BLaER1 (cell line): ENCODE data around the gene C16orf46.
A peak's percentile ranks its signal among the peaks of the same experiment; 100 is the strongest.

Experiments used
- H3K27ac ChIP-seq: shearing (Covaris generic); formaldehyde crosslinking; 2 replicates; pipeline ENCODE4 v1.8.1; 2022
- H3K27me3 ChIP-seq: shearing (Covaris generic); formaldehyde crosslinking; 2 replicates; pipeline ENCODE4 v1.8.1; 2022
- H3K36me3 ChIP-seq: shearing (Covaris generic); formaldehyde crosslinking; 2 replicates; pipeline ENCODE4 v1.8.1; 2022
- H3K4me1 ChIP-seq: shearing (Covaris generic); formaldehyde crosslinking; 2 replicates; pipeline ENCODE4 v1.8.1; 2022
- H3K4me2 ChIP-seq: shearing (Covaris generic); formaldehyde crosslinking; 2 replicates; pipeline ENCODE4 v1.8.1; 2022
- H3K4me3 ChIP-seq: shearing (Covaris generic); formaldehyde crosslinking; 2 replicates; pipeline ENCODE4 v1.8.1; 2022
- H3K9ac ChIP-seq: shearing (Covaris generic); formaldehyde crosslinking; 2 replicates; pipeline ENCODE4 v1.8.1; 2022
- H3K9me3 ChIP-seq: shearing (Covaris generic); formaldehyde crosslinking; 2 replicates; pipeline ENCODE4 v1.8.1; 2022
- H4K20me1 ChIP-seq: shearing (Covaris generic); formaldehyde crosslinking; 2 replicates; pipeline ENCODE4 v1.8.1; 2022
- Cebpa-rat ChIP-seq: shearing (Covaris generic); IDR thresholded peaks from 2 replicates; pipeline ENCODE4 v1.8.1; 2022

C16orf46 gene

GRCh38 chr16:81105946-81106345 is 28.9 kb upstream of the C16orf46 start:
- Histone ChIP-seq H3K4me2 (no peak overlapping the region), H3K27me3 (no peaks in the 10 kb centered on the region), H3K27ac (no peak overlapping the region), H4K20me1 (no peaks in the 10 kb centered on the region), H3K36me3 (no peaks in the 10 kb centered on the region), H3K4me3 (no peak overlapping the region), H3K9ac (no peak overlapping the region), H3K9me3 (no peaks in the 10 kb centered on the region), H3K4me1 (peaks cover 7% of the 10 kb centered on the region; the same call in 1 of the 2 replicates)
- TF ChIP-seq Cebpa-rat = no peak

GRCh38 chr16:81101702-81102101 is 24.7 kb upstream of the C16orf46 start:
- no peak for TF ChIP-seq Cebpa-rat

GRCh38 chr16:81099958-81100357 is 22.9 kb upstream of the C16orf46 start:
- H3K4me2 ChIP-seq = no peak overlapping the region
- no peak overlapping the region for H3K27ac ChIP-seq
- TF ChIP-seq Cebpa-rat = no peak
- no peaks in the 10 kb centered on the region for H3K9me3 ChIP-seq
- peaks cover 21% of the 10 kb centered on the region for H3K4me1 ChIP-seq
- no peaks in the 10 kb centered on the region for H3K27me3 ChIP-seq
- no peak overlapping the region for H3K4me3 ChIP-seq
- no peaks in the 10 kb centered on the region for H3K36me3 ChIP-seq
- no peaks in the 10 kb centered on the region for H4K20me1 ChIP-seq
- no peak overlapping the region for H3K9ac ChIP-seq

More at GRCh38 chr16:81101702-81102101, 24.7 kb upstream of the C16orf46 start:
- Histone ChIP-seq H3K27me3 (no peaks in the 10 kb centered on the region), H4K20me1 (no peaks in the 10 kb centered on the region), H3K27ac (no peak overlapping the region), H3K9me3 (no peaks in the 10 kb centered on the region), H3K4me2 (no peak overlapping the region), H3K4me1 (peaks cover 12% of the 10 kb centered on the region), H3K36me3 (no peaks in the 10 kb centered on the region), H3K4me3 (no peak overlapping the region), H3K9ac (no peak overlapping the region)

- no peak for TF ChIP-seq Cebpa-rat
- Histone ChIP-seq H3K4me3 (no peak overlapping the region), H3K9me3 (no peaks in the 10 kb centered on the region)
These were observed 20.2 kb upstream of the C16orf46 start for GRCh38 chr16:81097230-81097629.

GRCh38 chr16:81096715-81097208 is 19.7 kb upstream of the C16orf46 start:
- peaks cover 5% of the 10 kb centered on the region; the same call in 1 of the 2 replicates for H3K36me3 ChIP-seq
- H3K4me1 ChIP-seq = peaks cover 31% of the 10 kb centered on the region
- no peak overlapping the region for H3K27ac ChIP-seq
- no peak overlapping the region for H3K9ac ChIP-seq
- H4K20me1 ChIP-seq = no peaks in the 10 kb centered on the region
- peak overlapping the region; percentile 63 for H3K4me2 ChIP-seq
- no peaks in the 10 kb centered on the region for H3K9me3 ChIP-seq
- H3K27me3 ChIP-seq = no peaks in the 10 kb centered on the region
- peak overlapping the region; percentile 83; the same call in 1 of the 2 replicates for H3K4me3 ChIP-seq
- no peak for TF ChIP-seq Cebpa-rat

More at GRCh38 chr16:81097230-81097629, 20.2 kb upstream of the C16orf46 start:
- Histone ChIP-seq H3K4me1 (peaks cover 31% of the 10 kb centered on the region), H3K4me2 (no peak overlapping the region), H3K9ac (no peak overlapping the region), H3K27me3 (no peaks in the 10 kb centered on the region), H3K27ac (no peak overlapping the region), H3K36me3 (peaks cover 2% of the 10 kb centered on the region; the same call in 1 of the 2 replicates), H4K20me1 (no peaks in the 10 kb centered on the region)

- peak within 1 kb of the TSS; percentile 74 for H3K27ac ChIP-seq
- H3K4me2 ChIP-seq = peak within 1 kb of the TSS; percentile 94
- no peak for TF ChIP-seq Cebpa-rat
These were observed 19.1 kb upstream of the C16orf46 start, which contains the start of gene GCSH for GRCh38 chr16:81095953-81096714. GCSH (minus strand) TSS chr16:81096395; CDS start chr16:81096278, 117 bp downstream.

GRCh38 chr16:81095653-81095952 is 18.6 kb upstream of the C16orf46 start:
- Histone ChIP-seq H3K4me1 (peaks cover 31% of the 10 kb centered on the region), H3K27ac (peak overlapping the region; percentile 74), H3K4me3 (peak overlapping the region; percentile 83), H3K9ac (peak overlapping the region; percentile 79), H4K20me1 (peaks cover 1% of the 10 kb centered on the region; the same call in 1 of the 2 replicates), H3K4me2 (peak overlapping the region; percentile 94), H3K27me3 (no peaks in the 10 kb centered on the region), H3K9me3 (no peaks in the 10 kb centered on the region), H3K36me3 (peaks cover 8% of the 10 kb centered on the region; the same call in 1 of the 2 replicates)
- TF ChIP-seq Cebpa-rat = no peak

More at GRCh38 chr16:81095953-81096714, 19.1 kb upstream of the C16orf46 start, which contains the start of gene GCSH:
- no peaks in the 10 kb centered on the region for H3K9me3 ChIP-seq
- H3K36me3 ChIP-seq = peaks cover 5% of the 10 kb centered on the region; the same call in 1 of the 2 replicates
- H3K4me1 ChIP-seq = peaks cover 31% of the 10 kb centered on the region
- peak within 1 kb of the TSS; percentile 83 for H3K4me3 ChIP-seq
- H3K9ac ChIP-seq = peak within 1 kb of the TSS; percentile 79
- no peaks in the 10 kb centered on the region for H4K20me1 ChIP-seq
- H3K27me3 ChIP-seq = no peaks in the 10 kb centered on the region

GRCh38 chr16:81094771-81095251 is 17.8 kb upstream of the C16orf46 start:
- peaks cover 31% of the 10 kb centered on the region for H3K4me1 ChIP-seq
- H3K36me3 ChIP-seq = peaks cover 16% of the 10 kb centered on the region
- no peaks in the 10 kb centered on the region for H3K27me3 ChIP-seq
- H4K20me1 ChIP-seq = peaks cover 8% of the 10 kb centered on the region; the same call in 1 of the 2 replicates
- H3K4me3 ChIP-seq = peak overlapping the region; percentile 83
- no peak overlapping the region; the same call in 1 of the 2 replicates for H3K9ac ChIP-seq
- H3K9me3 ChIP-seq = no peaks in the 10 kb centered on the region
- H3K27ac ChIP-seq = no peak overlapping the region; the same call in 1 of the 2 replicates
- H3K4me2 ChIP-seq = peak overlapping the region; percentile 94
- no peak for TF ChIP-seq Cebpa-rat

GRCh38 chr16:81088836-81089235 is 11.8 kb upstream of the C16orf46 start:
- no peak overlapping the region for H3K27ac ChIP-seq
- H3K27me3 ChIP-seq = no peaks in the 10 kb centered on the region
- no peak overlapping the region for H3K4me2 ChIP-seq
- peaks cover 25% of the 10 kb centered on the region for H4K20me1 ChIP-seq
- H3K36me3 ChIP-seq = peaks cover 47% of the 10 kb centered on the region
- H3K4me3 ChIP-seq = no peak overlapping the region
- no peak for TF ChIP-seq Cebpa-rat
- H3K9ac ChIP-seq = no peak overlapping the region
- no peaks in the 10 kb centered on the region for H3K9me3 ChIP-seq
- H3K4me1 ChIP-seq = peaks cover 6% of the 10 kb centered on the region; the same call in 1 of the 2 replicates

- TF ChIP-seq Cebpa-rat = 0 out of 2 replicates have a peak, but pooled peaks have one; percentile 37
- Histone ChIP-seq H3K9me3 (no peaks in the 10 kb centered on the region), H3K27ac (no peak overlapping the region), H3K4me2 (no peak overlapping the region), H3K36me3 (peaks cover 16% of the 10 kb centered on the region), H3K27me3 (no peaks in the 10 kb centered on the region), H3K9ac (no peak overlapping the region), H4K20me1 (no peaks in the 10 kb centered on the region), H3K4me1 (peaks cover 15% of the 10 kb centered on the region), H3K4me3 (no peak overlapping the region)
These were observed 4.0 kb upstream of the C16orf46 start for GRCh38 chr16:81081014-81081413.
